Vagina (tissue), 2 donors: ENCODE data around the gene TRNT1.

Experiments
- CTCF ChIP-seq, 3 experiments: fragments of 450-650 bp in 2 of 3; fragments of 200-600 bp in 1 of 3; sonication (generic) in 1 of 3; IDR thresholded peaks; one replicate each; pipeline ENCODE4 v1.5.1; 2017 to 2019; ENCODE audit warnings: antibody characterized with exemption in 3 of 3, mild to moderate bottlenecking in 2 of 3, moderate library complexity in 2 of 3
- POLR2A ChIP-seq, 2 donors: fragments of 450-650 bp; IDR thresholded peaks; one replicate each; pipeline ENCODE4 v1.6.1; 2017; ENCODE audit warnings: antibody characterized with exemption in 2 of 2, mild to moderate bottlenecking in 2 of 2, moderate library complexity in 2 of 2
- POLR2AphosphoS5 ChIP-seq, 2 donors: sonication (generic); formaldehyde crosslinking; IDR thresholded peaks; one replicate each; pipeline ENCODE4 v1.9.0; 2017; ENCODE audit warnings: antibody characterized with exemption in 2 of 2, mild to moderate bottlenecking in 2 of 2, low read depth in 1 of 2; ENCODE audit not compliant: insufficient read depth in 1 of 2

- no peak for TF ChIP-seq POLR2A (IDR thresholded peaks at IDR 0.05)
- TF ChIP-seq CTCF (IDR thresholded peaks at IDR 0.05) = no peak
- no peak for TF ChIP-seq POLR2AphosphoS5 (IDR thresholded peaks at IDR 0.05; ENCODE audit: insufficient read depth in 1 of 2, low read depth in 1 of 2)
Observed at GRCh38 chr3:3149560-3149959, 22.8 kb downstream of the TRNT1 start.
